GM18520 (cell line): ENCODE results near the gene ZNF570.

Experiments used
- ATAC-seq: cut with Tn5 transposase; IDR thresholded peaks from one replicate; pipeline ENCODE4 v1.9.1; 2021; ENCODE audit not compliant: unreplicated experiment

Gene ZNF570

GRCh38 chr19:37468961-37469777 lies at the start of gene ZNF570:
Gene ZNF570 (plus strand): TSS chr19:37469356. CDS start chr19:37470355, 999 bp downstream.
- ATAC-seq = peak; percentile 49

GRCh38 chr19:37452500-37453245 lies 16.5 kb upstream of the ZNF570 start:
- ATAC-seq = no peak

GRCh38 chr19:37466277-37466797 lies 2.8 kb upstream of the ZNF570 start:
- ATAC-seq = no peak

GRCh38 chr19:37466798-37467607 lies 2.2 kb upstream of the ZNF570 start, which contains the start of gene ZNF569:
Gene ZNF569 (minus strand): TSS chr19:37467444. CDS start chr19:37444921, 22,523 bp downstream.
- peak; percentile 45 for ATAC-seq

DNA sequence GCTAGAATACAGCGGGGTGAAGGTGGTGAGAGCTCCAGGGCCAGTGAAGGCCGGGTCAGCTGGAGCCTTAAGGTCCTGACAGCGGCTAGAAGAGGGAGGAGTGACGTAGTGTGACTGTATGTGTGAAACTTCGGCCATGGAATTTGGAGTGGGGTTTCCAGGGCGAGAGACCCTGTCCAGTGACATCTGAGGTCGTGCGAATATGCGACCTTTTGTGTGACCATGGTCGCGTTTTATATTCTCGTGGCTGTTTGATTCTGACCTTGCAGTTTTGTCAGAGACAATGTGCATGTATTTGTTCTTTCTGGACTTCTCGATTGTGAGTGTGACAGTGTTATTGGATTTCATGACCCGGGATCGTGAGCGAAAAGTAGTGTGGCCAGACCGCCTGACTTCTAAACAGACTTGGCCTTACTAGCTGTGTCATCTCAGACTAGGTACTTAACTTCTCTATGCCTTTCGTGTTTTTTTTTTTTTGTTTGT lies 1.5 kb upstream of the ZNF570 start:
- no peak for ATAC-seq

GRCh38 chr19:37470216-37470615 lies 1.1 kb downstream of the ZNF570 start:
- ATAC-seq = no peak

- ATAC-seq = no peak
Observed at GRCh38 chr19:37472165-37472564, 3.0 kb downstream of the ZNF570 start.

- no peak for ATAC-seq
Observed at GRCh38 chr19:37484406-37485168, 15.4 kb downstream of the ZNF570 start.

- ATAC-seq = no peak
Observed at GRCh38 chr19:37492213-37492612, 23.1 kb downstream of the ZNF570 start.

- ATAC-seq = no peak
Observed at GRCh38 chr19:37505958-37506386, 36.8 kb downstream of the ZNF570 start.

DNA sequence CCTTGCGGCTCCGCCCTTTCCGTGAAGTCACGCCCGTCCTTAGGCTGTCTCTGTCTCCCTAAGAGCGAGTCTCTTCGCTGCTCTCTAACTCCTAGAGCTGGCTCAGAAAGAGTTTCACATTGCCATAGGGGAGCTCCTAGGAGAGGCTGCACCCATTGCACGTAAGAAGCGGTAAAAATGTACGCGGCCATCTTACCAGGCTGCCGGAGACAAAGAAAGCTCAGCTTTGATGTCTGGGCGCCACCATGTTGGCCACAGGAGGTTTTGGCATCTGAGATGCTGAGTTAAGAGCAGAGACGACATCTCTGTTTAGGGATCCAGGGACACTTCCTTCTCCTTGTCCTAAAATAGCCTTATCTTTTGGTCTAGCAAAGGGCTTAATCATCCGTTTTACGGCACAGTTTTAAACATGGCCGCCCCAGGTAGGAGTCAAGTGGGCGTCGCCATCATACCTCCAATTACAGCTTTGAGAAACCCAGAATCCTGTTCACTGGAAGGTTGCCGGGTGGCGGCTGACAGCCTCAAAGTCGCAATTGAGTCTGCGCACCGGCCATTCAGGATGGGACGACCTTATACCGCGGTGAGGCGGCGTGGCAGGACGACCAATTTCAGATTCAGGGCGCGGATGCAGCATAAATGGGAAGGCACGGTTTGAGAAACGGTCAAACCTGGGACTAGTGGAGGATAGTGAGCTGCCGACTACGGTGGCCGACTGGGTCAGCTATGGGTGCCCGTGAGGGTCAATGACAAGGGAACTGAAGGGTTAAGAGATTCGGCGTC lies 37.4 kb downstream of the ZNF570 start, which contains the start of gene ZNF793:
Gene ZNF793, plus strand, starts transcription at position 553 of the 780 bp plus-strand sequence. CDS start 16,501 bp downstream, outside the sequence.
- ATAC-seq = no peak

- ATAC-seq = no peak
Observed at GRCh38 chr19:37507167-37507464, 38.0 kb downstream of the ZNF570 start.

DNA sequence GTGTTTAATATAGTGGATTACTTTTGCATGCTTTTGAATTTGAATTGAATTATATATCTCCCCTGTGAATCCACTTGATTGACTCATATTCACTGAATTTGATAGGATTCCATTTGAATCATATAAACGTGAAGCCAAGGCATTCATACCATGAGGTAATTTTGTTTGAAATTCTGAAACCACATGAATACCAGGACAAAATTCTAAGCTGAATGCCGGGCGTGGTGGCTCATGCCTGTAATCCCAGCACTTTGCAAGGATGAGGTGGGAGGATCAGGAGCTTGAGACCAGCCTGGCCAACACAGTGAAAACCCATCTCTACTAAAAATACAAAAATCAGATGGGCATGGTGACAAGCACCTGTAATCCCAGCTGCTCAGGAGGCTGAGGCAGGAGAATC lies 42.0 kb downstream of the ZNF570 start:
- ATAC-seq = no peak

DNA sequence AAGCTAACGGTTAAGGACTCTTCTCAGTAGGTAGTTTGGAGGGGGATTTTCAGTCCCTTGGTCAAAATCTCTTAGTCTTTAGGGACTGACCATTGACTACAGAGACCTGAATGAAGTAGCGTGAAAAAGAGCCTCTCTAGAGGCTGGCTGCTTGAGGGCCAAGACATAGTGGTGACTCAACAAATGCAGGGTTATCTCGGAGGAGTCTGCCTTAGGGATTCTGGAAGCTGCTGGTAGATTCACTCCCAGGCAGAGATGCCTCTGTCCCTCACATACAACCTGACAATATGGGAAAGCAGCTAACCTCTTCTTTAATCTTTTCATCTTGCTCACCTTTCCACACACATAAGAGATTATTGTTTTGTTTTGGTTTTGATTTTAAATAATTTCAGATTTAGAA lies 42.7 kb downstream of the ZNF570 start:
- no peak for ATAC-seq

DNA sequence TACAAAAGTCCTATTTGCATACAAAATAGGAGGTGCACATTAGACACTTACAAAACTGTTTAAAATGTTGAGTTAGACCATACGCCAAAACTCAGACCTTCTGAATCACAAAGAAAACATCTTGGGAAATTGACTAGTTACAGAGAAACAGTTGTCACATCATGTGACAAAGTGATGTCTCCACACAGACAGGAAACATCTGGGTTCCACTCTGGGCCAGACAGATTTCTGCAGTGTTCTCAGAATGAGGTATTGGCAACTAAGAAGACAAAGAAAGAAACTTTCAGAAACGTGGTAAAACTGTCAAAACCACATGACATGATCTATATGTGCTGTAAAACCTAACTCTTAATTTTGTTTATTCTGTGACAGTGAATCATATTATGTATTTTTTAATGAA lies 44.2 kb downstream of the ZNF570 start:
- no peak for ATAC-seq

GRCh38 chr19:37519890-37520289 lies 50.7 kb downstream of the ZNF570 start:
- ATAC-seq = no peak

DNA sequence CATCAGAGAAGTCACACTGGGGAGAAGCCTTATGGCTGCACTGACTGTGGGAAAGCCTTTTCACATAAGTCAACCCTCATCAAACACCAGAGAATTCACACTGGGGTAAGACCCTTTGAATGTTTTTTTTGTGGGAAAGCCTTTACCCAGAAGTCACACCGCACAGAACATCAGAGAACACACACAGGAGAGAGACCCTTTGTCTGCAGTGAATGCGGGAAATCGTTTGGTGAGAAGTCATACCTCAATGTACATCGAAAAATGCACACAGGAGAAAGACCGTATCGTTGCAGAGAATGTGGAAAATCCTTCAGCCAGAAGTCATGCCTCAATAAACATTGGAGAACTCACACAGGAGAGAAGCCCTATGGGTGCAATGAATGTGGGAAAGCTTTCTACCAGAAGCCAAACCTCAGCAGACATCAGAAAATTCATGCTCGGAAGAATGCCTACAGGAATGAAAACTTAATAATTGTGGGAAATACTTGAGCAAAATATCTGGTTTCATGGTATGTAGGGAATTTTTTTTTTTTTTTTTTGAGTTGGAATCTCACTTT lies 68.3 kb downstream of the ZNF570 start:
- no peak for ATAC-seq
